ENCODE measurements around the gene SLCO4C1.
"Not testable (repeated sequence)": the region's sequence is repeated elsewhere in the genome, so short reads cannot be mapped to it uniquely, and the experiment has no call there.

SLCO4C1 gene

DNA sequence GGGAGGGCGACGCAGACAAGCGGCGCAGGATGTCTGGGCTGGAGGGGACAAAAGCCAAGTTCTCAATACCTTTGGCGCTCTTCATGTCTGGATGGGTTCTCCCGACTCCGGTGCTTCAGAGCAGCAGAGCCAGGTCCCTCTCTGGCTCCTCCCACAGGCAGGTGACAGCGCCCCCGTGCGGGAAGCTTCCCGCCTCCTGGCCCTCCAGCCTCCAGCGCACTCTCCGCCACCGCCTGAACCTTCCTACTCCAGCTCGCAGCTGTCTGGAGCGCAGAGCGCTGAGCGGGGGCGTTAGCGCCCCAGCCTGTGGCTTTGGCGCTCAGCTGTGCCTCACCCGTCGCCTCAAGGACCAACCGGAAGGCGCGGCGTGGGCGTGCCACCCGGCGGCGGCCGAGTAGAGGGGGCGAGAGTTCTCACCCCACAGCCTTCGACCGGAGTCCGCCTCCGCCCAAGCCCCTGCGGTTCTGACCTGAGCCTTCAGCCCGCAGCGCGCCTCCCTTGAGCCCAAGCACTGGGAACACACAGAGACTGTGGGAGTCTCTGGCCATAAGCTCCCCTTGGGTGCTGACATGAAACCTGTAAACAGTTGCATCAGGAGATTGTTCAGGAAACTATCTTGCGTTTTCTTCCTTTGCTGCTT is at the start of gene SLCO4C1:
Gene SLCO4C1, minus strand, starts transcription at position 107 of the 640 bp plus-strand sequence. Its CDS starts 22 bp downstream, at position 85.
- DNase-seq (ENCODE audit: low read depth in 3 of 3): peak; percentile 34 to 62 (median 62)

DNA sequence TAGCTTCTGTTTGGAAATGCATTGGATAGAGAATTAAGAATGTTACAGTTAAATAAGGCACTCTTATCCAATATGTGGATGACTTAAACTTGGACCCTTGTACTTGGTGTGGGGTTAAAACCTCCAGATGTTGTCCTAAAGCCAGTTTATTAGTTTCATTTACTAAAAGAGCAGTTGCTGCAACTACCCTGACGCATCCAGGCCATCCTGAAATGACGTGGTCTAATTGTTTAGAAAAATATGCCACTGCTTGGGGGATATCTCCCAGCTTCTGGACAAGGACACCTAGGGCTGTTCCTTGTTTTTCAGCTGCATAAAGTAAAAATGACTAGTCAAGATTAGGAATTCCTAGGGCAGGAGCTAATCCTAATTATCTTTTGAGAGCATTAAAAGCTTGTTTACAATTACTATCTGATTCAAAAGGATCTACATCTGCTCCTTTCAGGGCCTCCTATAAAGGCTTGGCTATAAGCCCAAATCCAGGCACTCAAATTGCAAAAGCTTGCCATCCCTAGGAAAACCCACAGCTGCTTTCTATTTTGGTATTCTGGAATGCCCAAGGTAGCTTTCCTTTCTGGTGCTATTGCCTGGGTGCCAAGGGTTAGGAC is 45.7 kb upstream of the SLCO4C1 start:
- no peak for DNase-seq (ENCODE audit: low read depth in 3 of 3)

GRCh38 chr5:102324714-102325113 is 28.6 kb upstream of the SLCO4C1 start:
- DNase-seq (ENCODE audit: low read depth in 3 of 3): no peak

GRCh38 chr5:102318801-102319200 is 22.7 kb upstream of the SLCO4C1 start:
- DNase-seq (ENCODE audit: low read depth in 3 of 3): not testable (repeated sequence)

GRCh38 chr5:102314328-102314727 is 18.2 kb upstream of the SLCO4C1 start:
- no peak for DNase-seq (ENCODE audit: low read depth in 3 of 3)

DNA sequence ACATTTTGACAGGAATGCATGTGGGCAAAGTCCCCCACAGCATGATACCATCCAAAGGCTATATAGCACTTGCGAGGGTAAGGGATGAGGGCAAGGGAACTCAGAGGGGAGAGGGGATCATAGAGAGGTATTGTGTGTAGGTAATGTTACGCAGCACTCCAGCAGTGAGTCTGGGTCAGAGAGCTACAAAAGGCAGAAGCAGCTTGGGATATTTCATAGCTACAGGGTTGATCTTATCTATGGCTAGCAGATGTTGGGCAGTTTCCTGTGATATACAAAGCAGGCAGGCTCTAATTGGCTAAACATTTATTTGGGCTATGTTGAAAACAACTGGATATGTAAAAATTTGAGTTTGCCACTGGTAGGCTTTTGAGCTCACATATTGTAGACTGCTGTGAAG is 17.8 kb upstream of the SLCO4C1 start:
- DNase-seq (ENCODE audit: low read depth in 3 of 3): no peak

GRCh38 chr5:102312586-102313370 is 16.7 kb upstream of the SLCO4C1 start:
- DNase-seq (ENCODE audit: low read depth in 3 of 3): no peak

- no peak for DNase-seq (ENCODE audit: low read depth in 3 of 3)
These were observed 13.5 kb upstream of the SLCO4C1 start for GRCh38 chr5:102309586-102309985.

DNA sequence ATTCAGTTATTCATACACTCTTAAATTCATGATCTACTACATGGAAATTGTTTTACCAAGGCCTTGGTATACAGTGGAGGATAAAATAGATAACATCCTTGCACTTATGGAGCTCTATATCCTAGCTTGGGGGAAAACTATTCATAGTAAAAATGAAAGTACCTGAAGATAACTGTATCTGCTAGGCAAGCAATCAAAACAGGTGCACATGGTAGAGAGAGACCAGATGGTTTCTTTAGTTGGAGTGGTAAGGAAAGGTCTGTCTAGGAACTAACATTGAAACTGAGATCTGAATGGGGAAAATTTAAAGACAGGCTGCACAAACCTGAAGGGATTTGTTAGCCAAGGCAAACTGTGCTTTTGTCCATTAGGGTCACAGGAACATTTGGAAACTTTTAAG is 11.1 kb upstream of the SLCO4C1 start:
- no peak for DNase-seq (ENCODE audit: low read depth in 3 of 3)

DNA sequence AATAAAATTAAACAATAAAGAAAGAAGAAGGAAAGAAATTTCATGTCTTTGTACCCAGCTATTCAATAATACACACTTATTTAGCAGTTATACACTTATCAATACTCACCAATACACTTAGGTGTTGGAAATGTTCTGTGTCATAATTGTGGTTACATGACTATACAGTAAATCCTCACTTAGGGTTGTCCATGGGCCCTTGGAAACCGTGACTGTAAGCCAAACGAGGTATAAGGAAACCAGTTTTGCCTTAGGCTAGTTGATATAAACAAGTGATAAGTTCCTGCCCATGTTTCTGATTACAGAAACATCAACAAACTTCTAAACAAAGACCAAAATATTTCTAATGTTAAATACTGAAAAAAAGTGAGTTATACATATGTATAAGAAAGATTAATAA is 10.0 kb upstream of the SLCO4C1 start:
- DNase-seq (ENCODE audit: low read depth in 3 of 3): no peak

DNA sequence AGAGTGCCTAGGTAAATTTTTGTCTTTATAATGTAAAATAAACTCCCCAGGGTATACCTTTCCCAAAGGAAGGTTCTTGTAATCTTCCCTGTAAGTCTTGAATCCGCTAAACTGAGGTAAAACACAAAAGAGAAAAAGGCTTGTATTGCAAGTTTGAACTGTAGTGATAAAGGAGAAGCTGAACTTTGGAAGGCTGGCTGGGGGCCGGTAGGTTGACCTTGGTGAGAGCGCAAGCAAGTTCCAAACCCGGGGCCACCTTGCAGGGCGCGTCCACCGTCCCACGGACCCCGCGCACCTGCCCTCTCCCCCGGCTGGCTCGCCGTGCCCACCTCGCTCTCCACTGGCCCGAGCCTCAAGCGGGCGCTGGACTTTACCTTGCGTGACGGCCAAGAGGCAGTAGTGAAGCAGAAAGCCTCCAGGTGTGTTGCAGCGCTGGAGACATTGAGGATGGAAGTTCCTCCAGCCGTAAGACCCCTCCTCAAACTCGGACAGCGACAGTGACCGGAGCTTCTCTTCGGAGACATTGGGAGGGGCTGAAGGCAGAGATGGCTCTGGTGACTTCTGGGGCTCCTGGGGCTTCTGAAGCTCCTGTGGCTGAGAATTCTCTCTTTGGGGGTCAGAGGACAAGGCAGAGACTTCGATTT is 428 bp downstream of the SLCO4C1 start:
- no peak for DNase-seq (ENCODE audit: low read depth in 3 of 3)

- DNase-seq (ENCODE audit: low read depth in 3 of 3): no peak
These were observed 1.1 kb downstream of the SLCO4C1 start for GRCh38 chr5:102294886-102295395.

- DNase-seq (ENCODE audit: low read depth in 3 of 3): no peak
These were observed 6.1 kb downstream of the SLCO4C1 start for GRCh38 chr5:102290004-102290403.

DNA sequence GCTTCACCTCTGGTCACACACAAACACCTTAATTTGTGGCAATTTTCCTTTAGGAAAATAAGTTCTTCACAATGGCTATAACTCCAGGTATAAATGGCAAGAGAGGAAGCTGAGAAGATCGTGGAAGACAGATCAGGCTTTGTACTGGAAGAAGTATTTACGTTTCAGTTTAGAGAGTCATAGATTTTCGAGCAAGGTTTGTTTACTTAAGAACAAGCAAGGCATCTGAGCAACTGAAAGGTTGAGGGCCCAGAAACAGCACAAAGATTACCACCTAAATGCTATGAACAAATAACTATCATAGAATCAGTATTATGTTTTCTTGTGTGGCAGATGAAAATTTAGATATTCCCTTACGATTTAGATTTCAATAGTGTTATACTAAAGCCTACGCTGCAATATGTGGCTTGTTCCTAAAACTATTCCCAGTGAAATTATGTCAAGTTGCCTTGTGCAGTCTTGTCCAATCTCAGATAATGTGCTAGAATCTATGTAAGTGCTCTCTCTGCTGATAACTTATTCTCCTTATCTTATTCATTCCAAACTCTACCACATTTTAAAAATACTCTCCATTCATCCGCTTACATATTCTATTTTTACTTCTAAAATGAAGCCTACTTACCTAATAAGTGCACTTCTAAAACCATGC is 6.7 kb downstream of the SLCO4C1 start:
- DNase-seq (ENCODE audit: low read depth in 3 of 3): no peak

GRCh38 chr5:102288630-102289029 is 7.5 kb downstream of the SLCO4C1 start:
- DNase-seq (ENCODE audit: low read depth in 3 of 3): no peak

DNA sequence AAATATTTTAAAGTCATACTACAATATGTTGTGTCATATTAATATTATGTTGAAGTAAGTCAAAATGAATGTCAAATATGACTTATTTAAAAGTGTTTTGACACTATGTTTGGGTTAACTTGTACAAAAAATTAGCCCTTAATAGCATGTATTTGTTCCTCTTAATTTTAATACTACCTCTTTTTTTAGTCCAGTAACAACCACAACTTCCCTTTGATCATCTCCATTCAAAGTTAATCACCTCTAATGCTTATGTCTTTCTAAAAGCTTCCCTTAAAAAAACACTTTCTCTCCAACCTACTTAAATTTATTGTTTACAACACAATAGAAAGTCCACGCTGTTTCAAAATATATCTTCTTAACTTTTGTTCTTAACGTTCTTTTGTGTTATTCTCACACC is 9.6 kb downstream of the SLCO4C1 start:
- no peak for DNase-seq (ENCODE audit: low read depth in 3 of 3)

DNA sequence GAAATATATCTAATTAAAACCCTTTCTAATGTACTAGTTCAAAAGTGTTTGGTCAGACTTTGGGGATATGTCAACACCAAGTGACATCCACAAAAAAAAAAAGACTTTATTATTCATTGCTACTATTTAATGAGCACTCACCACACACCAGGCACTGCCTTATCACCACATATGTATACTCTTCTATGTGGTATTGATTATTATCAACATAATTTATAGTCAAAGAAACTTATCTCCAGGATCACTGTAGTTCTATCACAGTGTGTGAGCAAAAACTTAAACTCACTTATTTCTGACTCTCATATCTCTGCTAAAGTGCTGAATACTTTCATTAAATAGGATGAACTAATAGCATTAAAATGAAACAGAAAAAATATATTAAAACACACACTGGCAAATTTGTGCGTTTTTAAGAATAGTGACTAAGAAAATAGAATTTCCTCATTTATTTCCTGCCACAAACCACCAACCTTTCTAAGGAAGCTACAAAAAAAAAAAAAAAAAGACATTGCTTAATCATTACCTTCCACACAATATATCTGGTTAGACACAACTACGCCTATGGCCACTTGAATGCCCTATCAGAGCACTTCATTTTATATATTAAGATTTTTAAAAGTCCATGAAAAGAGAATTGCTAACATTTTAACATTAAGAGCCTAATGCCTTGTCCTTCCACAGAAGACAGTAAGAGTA is 12.8 kb downstream of the SLCO4C1 start:
- DNase-seq (ENCODE audit: low read depth in 3 of 3): no peak

DNA sequence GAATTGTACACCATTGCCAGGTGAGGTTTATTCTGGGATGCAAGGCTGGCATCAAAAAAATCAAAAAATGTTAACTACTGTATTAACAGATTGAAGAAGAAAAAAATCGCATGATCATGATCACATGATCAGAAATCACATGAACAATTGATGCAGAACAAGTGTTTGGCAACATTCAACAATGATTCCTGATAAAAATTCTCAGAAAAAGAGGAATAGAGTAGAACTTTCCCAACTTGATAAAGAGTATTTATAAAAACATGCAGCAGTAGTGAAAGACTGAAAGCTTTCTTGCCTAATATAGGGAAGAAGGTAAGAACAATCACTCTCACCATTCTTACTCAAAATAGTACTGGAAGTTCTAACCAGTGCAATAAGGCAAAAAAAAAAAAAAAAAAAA is 16.4 kb downstream of the SLCO4C1 start:
- no peak for DNase-seq (ENCODE audit: low read depth in 3 of 3)

DNA sequence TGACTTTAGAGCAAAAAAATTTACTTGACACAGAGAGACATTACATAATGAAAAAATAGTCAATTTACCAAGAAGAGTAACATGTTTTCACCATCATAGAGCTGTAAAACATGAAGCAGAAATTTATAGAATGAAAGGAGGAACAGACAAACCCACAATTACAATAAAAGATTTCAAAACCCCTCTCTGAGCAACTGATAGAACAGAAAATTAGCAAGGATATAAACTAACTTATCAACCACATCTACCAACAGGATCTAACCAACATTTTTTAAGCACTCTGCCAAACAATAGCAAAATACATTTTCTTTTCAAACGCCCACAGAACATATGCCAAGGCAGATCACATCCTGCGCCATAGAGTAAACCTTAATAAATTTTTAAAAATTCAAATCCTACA is 17.9 kb downstream of the SLCO4C1 start:
- DNase-seq (ENCODE audit: low read depth in 3 of 3): no peak

- no peak for DNase-seq (ENCODE audit: low read depth in 3 of 3)
These were observed 18.9 kb downstream of the SLCO4C1 start for GRCh38 chr5:102277144-102277543.

GRCh38 chr5:102271759-102272158 is 24.3 kb downstream of the SLCO4C1 start:
- DNase-seq (ENCODE audit: low read depth in 3 of 3): no peak

Measured in stimulated activated CD4-positive, alpha-beta T cell treated with anti-CD3 and anti-CD28 coated beads, TNF-alpha, amount 100 ng/mL, for 48 hours (primary cell).